ENCODE results near the gene JARID2.

DNA sequence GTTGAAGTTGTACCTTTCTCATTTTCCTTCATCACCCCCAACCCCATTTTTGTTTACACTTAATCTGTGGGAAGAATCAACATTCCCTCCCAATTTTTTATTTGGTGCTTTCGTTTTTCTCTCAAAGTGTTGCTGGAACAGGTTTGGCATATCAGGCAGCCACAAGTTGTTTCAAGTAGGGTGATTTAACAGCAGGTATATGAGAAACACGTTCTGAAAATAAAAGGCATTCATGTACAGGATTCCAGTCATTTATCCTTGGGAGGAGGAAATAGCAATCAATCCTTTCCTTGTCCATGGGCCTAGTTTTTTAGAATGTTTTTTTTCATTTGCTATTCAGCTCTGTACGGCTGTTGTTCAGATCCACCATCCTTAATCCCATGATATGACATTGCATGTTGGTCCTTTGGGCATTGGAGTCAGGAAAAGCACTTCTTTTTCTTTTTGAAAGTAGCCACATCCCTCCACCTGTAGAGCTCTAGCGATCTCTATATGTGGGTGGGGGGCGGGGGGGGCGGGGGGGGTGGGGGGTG lies 120.2 kb downstream of the JARID2 start:
- no peak for TF ChIP-seq POLR2A (IDR thresholded peaks at IDR 0.05; ENCODE audit: low read depth, low read length)
- TF ChIP-seq POLR2AphosphoS5 (IDR thresholded peaks at IDR 0.05; ENCODE audit: low read depth, low read length): no peak
- TF ChIP-seq TAF1 (IDR thresholded peaks at IDR 0.05; ENCODE audit: low read depth, low read length): no peak
- TF ChIP-seq POU2F2 (IDR thresholded peaks at IDR 0.05; ENCODE audit: low read depth, low read length): no peak
